ENCODE measurements around the gene GOLGA5. TPM values are rescaled to one million over a fixed set of nuclear protein-coding genes. Genes with fewer than 3 reads are reported as not detected.

The GOLGA5 gene
- total RNA-seq, 1 donor from 2014 or later = 27.6 TPM

GRCh38 chr14:92785667-92786426, 8.3 kb upstream of the GOLGA5 start:
- H3K4me3 Mint-ChIP-seq = no peak overlapping the region
- no peak for TF ChIP-seq CTCF (conservative IDR thresholded peaks at IDR 0.05)

GRCh38 chr14:92786427-92786756, 7.7 kb upstream of the GOLGA5 start:
- Mint-ChIP-seq H3K27ac (peak overlapping the region; percentile 12), H3K4me3 (no peak overlapping the region), H3K36me3 (no peaks in the 10 kb centered on the region), H3K27me3 (no peaks in the 10 kb centered on the region), H3K9me3 (peaks cover 4% of the 10 kb centered on the region), H3K4me1 (ENCODE audit: unreplicated experiment) (peaks cover 6% of the 10 kb centered on the region)
- DNase-seq (ENCODE audit: extremely low spot score, unreplicated experiment) = no peak
- no peak for TF ChIP-seq CTCF (conservative IDR thresholded peaks at IDR 0.05)

More at GRCh38 chr14:92785667-92786426, 8.3 kb upstream of the GOLGA5 start:
- no peak for DNase-seq (ENCODE audit: extremely low spot score, unreplicated experiment)
- Mint-ChIP-seq H3K9me3 (peaks cover 4% of the 10 kb centered on the region), H3K36me3 (no peaks in the 10 kb centered on the region), H3K27me3 (no peaks in the 10 kb centered on the region), H3K4me1 (ENCODE audit: unreplicated experiment) (peaks cover 6% of the 10 kb centered on the region), H3K27ac (peak overlapping the region; percentile 26)

GRCh38 chr14:92787554-92787953, 6.6 kb upstream of the GOLGA5 start:
- H3K9me3 Mint-ChIP-seq = peaks cover 4% of the 10 kb centered on the region
- H3K4me3 Mint-ChIP-seq = no peak overlapping the region
- no peak for TF ChIP-seq CTCF (conservative IDR thresholded peaks at IDR 0.05)
- H3K27ac Mint-ChIP-seq = no peak overlapping the region
- peaks cover 6% of the 10 kb centered on the region for H3K4me1 Mint-ChIP-seq (ENCODE audit: unreplicated experiment)
- no peaks in the 10 kb centered on the region for H3K36me3 Mint-ChIP-seq
- H3K27me3 Mint-ChIP-seq = no peaks in the 10 kb centered on the region
- no peak for DNase-seq (ENCODE audit: extremely low spot score, unreplicated experiment)

- Mint-ChIP-seq H3K36me3 (no peaks in the 10 kb centered on the region), H3K27ac (no peak overlapping the region), H3K9me3 (peaks cover 12% of the 10 kb centered on the region), H3K4me1 (ENCODE audit: unreplicated experiment) (peaks cover 11% of the 10 kb centered on the region), H3K4me3 (no peak overlapping the region), H3K27me3 (peaks cover 3% of the 10 kb centered on the region)
- TF ChIP-seq CTCF (conservative IDR thresholded peaks at IDR 0.05) = no peak
- no peak for DNase-seq (ENCODE audit: extremely low spot score, unreplicated experiment)
These were observed 4.5 kb upstream of the GOLGA5 start for GRCh38 chr14:92789457-92790089.

- TF ChIP-seq CTCF (conservative IDR thresholded peaks at IDR 0.05) = no peak
- H3K36me3 Mint-ChIP-seq = peaks cover 2% of the 10 kb centered on the region
- H3K9me3 Mint-ChIP-seq = peaks cover 12% of the 10 kb centered on the region
- peak overlapping the region; percentile 92 for H3K4me3 Mint-ChIP-seq
- DNase-seq (ENCODE audit: extremely low spot score, unreplicated experiment) = no peak
- H3K27ac Mint-ChIP-seq = peak overlapping the region; percentile 95
- H3K4me1 Mint-ChIP-seq (ENCODE audit: unreplicated experiment) = peaks cover 28% of the 10 kb centered on the region
- peaks cover 3% of the 10 kb centered on the region for H3K27me3 Mint-ChIP-seq
These were observed 1.2 kb upstream of the GOLGA5 start for GRCh38 chr14:92792885-92793284.
